ENCODE data around the gene TOR4A. TPM values are rescaled to one million over a fixed set of nuclear protein-coding genes. Genes with fewer than 3 reads are reported as not detected.
"Not testable (repeated sequence)": the region's sequence is repeated elsewhere in the genome, so short reads cannot be mapped to it uniquely, and the experiment has no call there.

The TOR4A gene
- total RNA-seq, 1 experiment from 2014 or later, result 74.7 TPM

- DNase-seq (ENCODE audit: low read depth), result no peak
These were observed 25.8 kb upstream of the TOR4A start for GRCh38 chr9:137251490-137252268.

GRCh38 chr9:137252555-137253506, 24.7 kb upstream of the TOR4A start:
- DNase-seq (ENCODE audit: low read depth), result no peak

- DNase-seq (ENCODE audit: low read depth), result no peak
These were observed 23.6 kb upstream of the TOR4A start for GRCh38 chr9:137253717-137254623.

- peak; percentile 76 for DNase-seq (ENCODE audit: low read depth)
These were observed 22.7 kb upstream of the TOR4A start, which contains the start of gene NELFB for GRCh38 chr9:137254624-137255447. Gene NELFB, plus strand, starts transcription at chr9:137255327.

- peak; percentile 38 for DNase-seq (ENCODE audit: low read depth)
These were observed 21.9 kb upstream of the TOR4A start for GRCh38 chr9:137255448-137256114.

GRCh38 chr9:137256362-137256761, 21.2 kb upstream of the TOR4A start:
- no peak for DNase-seq (ENCODE audit: low read depth)

- DNase-seq (ENCODE audit: low read depth), result no peak
These were observed 20.7 kb upstream of the TOR4A start for GRCh38 chr9:137256856-137257255.

GRCh38 chr9:137262173-137262908, 15.2 kb upstream of the TOR4A start:
- not testable (repeated sequence) for DNase-seq (ENCODE audit: low read depth)

GRCh38 chr9:137262909-137263285, 14.6 kb upstream of the TOR4A start:
- no peak for DNase-seq (ENCODE audit: low read depth)

- DNase-seq (ENCODE audit: low read depth), result no peak
These were observed 14.0 kb upstream of the TOR4A start for GRCh38 chr9:137263506-137263905.

GRCh38 chr9:137264067-137264466, 13.5 kb upstream of the TOR4A start:
- no peak for DNase-seq (ENCODE audit: low read depth)

- no peak for DNase-seq (ENCODE audit: low read depth)
These were observed 11.9 kb upstream of the TOR4A start for GRCh38 chr9:137265496-137266161.

GRCh38 chr9:137266162-137266527, 11.4 kb upstream of the TOR4A start:
- no peak for DNase-seq (ENCODE audit: low read depth)

GRCh38 chr9:137266585-137267453, 10.7 kb upstream of the TOR4A start:
- no peak for DNase-seq (ENCODE audit: low read depth)

- DNase-seq (ENCODE audit: low read depth), result no peak
These were observed 9.6 kb upstream of the TOR4A start for GRCh38 chr9:137267933-137268355.

- no peak for DNase-seq (ENCODE audit: low read depth)
These were observed 8.9 kb upstream of the TOR4A start for GRCh38 chr9:137268538-137269201.

- DNase-seq (ENCODE audit: low read depth), result no peak
These were observed 8.2 kb upstream of the TOR4A start for GRCh38 chr9:137269231-137269772.

Measured in HT1080 (cell line).